Ectodermal cell (in vitro differentiated cells): ENCODE data around the gene CEP152.
"Not testable (repeated sequence)": the region's sequence is repeated elsewhere in the genome, so short reads cannot be mapped to it uniquely, and the experiment has no call there.

ENCODE experiments used
- H3K27ac ChIP-seq: 2 replicates; pipeline ENCODE4 v1.7.0; 2013; ENCODE audit warnings: mild to moderate bottlenecking, low read depth, low read length; ENCODE audit not compliant: insufficient read depth, poor library complexity, severe bottlenecking
- H3K27me3 ChIP-seq: 2 replicates; pipeline ENCODE4 v1.7.0; 2013; ENCODE audit warnings: mild to moderate bottlenecking, low read length; ENCODE audit not compliant: insufficient read depth, control insufficient read depth, poor library complexity, severe bottlenecking
- H3K36me3 ChIP-seq: one replicate; pipeline ENCODE4 v1.7.0; 2013; ENCODE audit warnings: low read length; ENCODE audit not compliant: control insufficient read depth, insufficient read depth
- H3K4me1 ChIP-seq: one replicate; pipeline ENCODE4 v1.7.0; 2013; ENCODE audit warnings: low read length; ENCODE audit not compliant: control insufficient read depth, insufficient read depth
- H3K4me3 ChIP-seq: 2 replicates; pipeline ENCODE4 v1.7.0; 2013; ENCODE audit warnings: low read depth, low read length, control low read depth; ENCODE audit not compliant: insufficient read depth
- H3K9me3 ChIP-seq: 2 replicates; pipeline ENCODE4 v1.7.0; 2013; ENCODE audit warnings: mild to moderate bottlenecking, low read length, moderate library complexity; ENCODE audit not compliant: control insufficient read depth
- whole genome bisulfite sequencing, 2 experiments: methylation state at CpG; one replicate each; pipeline ENCODE4 v1.1.7; 2013; ENCODE audit warnings: missing lambda C conversion rate in 2 of 2; 5-methylcytosine and 5-hydroxymethylcytosine counted together

CEP152 gene

GRCh38 chr15:48794697-48795134 lies 16.2 kb downstream of the CEP152 start:
- Histone ChIP-seq H3K36me3 (peaks cover 15% of the 10 kb centered on the region), H3K27me3 (no peaks in the 10 kb centered on the region), H3K4me1 (no peaks in the 10 kb centered on the region), H3K9me3 (no peaks in the 10 kb centered on the region), H3K27ac (no peak overlapping the region), H3K4me3 (no peak overlapping the region)
- 92 to 96% methylated on average over 2 of the region's 2 CpGs for WGBS, 2 experiments

GRCh38 chr15:48792408-48792807 lies 18.5 kb downstream of the CEP152 start:
- WGBS, 2 experiments: 63 to 67% methylated on average over 3 of the region's 3 CpGs
- H3K4me1 ChIP-seq: no peaks in the 10 kb centered on the region
- no peak overlapping the region for H3K27ac ChIP-seq
- H3K27me3 ChIP-seq: no peaks in the 10 kb centered on the region
- no peaks in the 10 kb centered on the region for H3K9me3 ChIP-seq
- H3K4me3 ChIP-seq: no peak overlapping the region
- H3K36me3 ChIP-seq: peaks cover 20% of the 10 kb centered on the region

GRCh38 chr15:48790466-48791115 lies 20.3 kb downstream of the CEP152 start:
- H3K27me3 ChIP-seq, H3K9me3 ChIP-seq, H3K4me1 ChIP-seq, H3K27ac ChIP-seq, H3K4me3 ChIP-seq: not testable (repeated sequence)
- peaks cover 20% of the 10 kb centered on the region for H3K36me3 ChIP-seq
- WGBS, 2 experiments: 94 to 95% methylated on average over 12 of the region's 12 CpGs

- WGBS, 2 experiments: 93 to 96% methylated on average over 2 of the region's 2 CpGs
Observed at GRCh38 chr15:48785712-48786111, 25.2 kb downstream of the CEP152 start.

GRCh38 chr15:48785195-48785594 lies 25.7 kb downstream of the CEP152 start:
- H3K36me3 ChIP-seq: peaks cover 16% of the 10 kb centered on the region
- 92 to 97% methylated on average over 3 of the region's 3 CpGs for WGBS, 2 experiments
- no peaks in the 10 kb centered on the region for H3K27me3 ChIP-seq
- H3K4me3 ChIP-seq: no peak overlapping the region
- no peaks in the 10 kb centered on the region for H3K4me1 ChIP-seq
- H3K9me3 ChIP-seq: no peaks in the 10 kb centered on the region
- no peak overlapping the region for H3K27ac ChIP-seq

More at GRCh38 chr15:48785712-48786111, 25.2 kb downstream of the CEP152 start:
- Histone ChIP-seq H3K4me1 (no peaks in the 10 kb centered on the region), H3K9me3 (no peaks in the 10 kb centered on the region), H3K4me3 (no peak overlapping the region), H3K36me3 (peaks cover 16% of the 10 kb centered on the region), H3K27ac (no peak overlapping the region), H3K27me3 (no peaks in the 10 kb centered on the region)

GRCh38 chr15:48784756-48785155 lies 26.1 kb downstream of the CEP152 start:
- Histone ChIP-seq H3K4me3 (no peak overlapping the region), H3K36me3 (peaks cover 16% of the 10 kb centered on the region), H3K9me3 (no peaks in the 10 kb centered on the region), H3K27ac (no peak overlapping the region), H3K27me3 (no peaks in the 10 kb centered on the region), H3K4me1 (no peaks in the 10 kb centered on the region)
- 97 to 100% methylated on average over 2 of the region's 2 CpGs for WGBS, 2 experiments

- H3K4me1 ChIP-seq: no peaks in the 10 kb centered on the region
- 100% methylated on average over 2 of the region's 2 CpGs; no CpG with 5 or more reads in 1 of the 2 experiments for WGBS, 2 experiments
- no peaks in the 10 kb centered on the region for H3K27me3 ChIP-seq
- H3K4me3 ChIP-seq: no peak overlapping the region
- H3K27ac ChIP-seq: no peak overlapping the region
- H3K9me3 ChIP-seq: no peaks in the 10 kb centered on the region
- H3K36me3 ChIP-seq: peaks cover 10% of the 10 kb centered on the region
Observed at GRCh38 chr15:48782911-48783310, 28.0 kb downstream of the CEP152 start.

- no peak overlapping the region for H3K27ac ChIP-seq
- no peaks in the 10 kb centered on the region for H3K9me3 ChIP-seq
- no peak overlapping the region for H3K4me3 ChIP-seq
- peaks cover 10% of the 10 kb centered on the region for H3K36me3 ChIP-seq
- no peaks in the 10 kb centered on the region for H3K27me3 ChIP-seq
- H3K4me1 ChIP-seq: no peaks in the 10 kb centered on the region
- 98% methylated on average over 3 of the region's 5 CpGs; no CpG with 5 or more reads in 1 of the 2 experiments for WGBS, 2 experiments
Observed at GRCh38 chr15:48781481-48782081, 29.3 kb downstream of the CEP152 start.

GRCh38 chr15:48781017-48781416 lies 29.9 kb downstream of the CEP152 start:
- H3K9me3 ChIP-seq: no peaks in the 10 kb centered on the region
- no peaks in the 10 kb centered on the region for H3K4me1 ChIP-seq
- no peak overlapping the region for H3K4me3 ChIP-seq
- WGBS, 2 experiments: 91 to 94% methylated on average over 2 of the region's 2 CpGs
- no peak overlapping the region for H3K27ac ChIP-seq
- H3K36me3 ChIP-seq: peaks cover 10% of the 10 kb centered on the region
- H3K27me3 ChIP-seq: no peaks in the 10 kb centered on the region

- H3K36me3 ChIP-seq: peaks cover 10% of the 10 kb centered on the region
- no peak overlapping the region for H3K27ac ChIP-seq
- H3K4me3 ChIP-seq: no peak overlapping the region
- 95 to 97% methylated on average over 8 to 10 of the region's 10 CpGs for WGBS, 2 experiments
- H3K4me1 ChIP-seq: no peaks in the 10 kb centered on the region
- H3K27me3 ChIP-seq: no peaks in the 10 kb centered on the region
- H3K9me3 ChIP-seq: no peaks in the 10 kb centered on the region
Observed at GRCh38 chr15:48778331-48778730, 32.5 kb downstream of the CEP152 start.
